ENCODE measurements around the gene RAB3C. TPM values are rescaled to one million over a fixed set of nuclear protein-coding genes. Genes with fewer than 3 reads are reported as not detected.

Gene RAB3C
- total and polyA plus RNA-seq, 10 donors, result 0.06 to 2.0 (median 0.21) TPM; not detected in 2

DNA sequence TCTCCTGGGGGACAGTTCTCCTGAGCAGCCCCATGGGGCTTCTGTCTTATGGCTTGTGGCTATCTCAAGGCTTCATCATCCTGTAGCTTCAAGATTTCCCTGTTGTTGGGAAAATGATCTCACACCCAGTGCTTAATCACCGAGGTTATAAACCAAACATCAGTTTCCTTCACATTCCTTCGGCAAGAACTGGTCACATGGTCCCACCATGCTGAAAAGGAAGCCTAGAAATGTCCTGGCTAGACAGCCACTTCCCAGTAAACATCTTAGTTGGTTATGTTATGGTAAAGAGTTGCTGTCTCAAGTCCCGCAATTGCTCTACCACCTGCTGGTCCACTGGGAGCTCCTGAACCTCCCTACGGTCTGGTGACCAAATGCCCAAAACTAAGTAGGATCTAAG, 66.0 kb downstream of the RAB3C start:
- no peak for TF ChIP-seq CTCF (IDR thresholded peaks at IDR 0.05 in 8 of 11, conservative IDR thresholded peaks at IDR 0.05 in 3 of 11)
- TF ChIP-seq POLR2AphosphoS5 (IDR thresholded peaks at IDR 0.05), result no peak
- no peak for TF ChIP-seq POLR2A (IDR thresholded peaks at IDR 0.05)
- Histone ChIP-seq H3K9me3 (no peaks in the 10 kb centered on the region), H3K36me3 (no peaks in the 10 kb centered on the region), H3K4me3 (no peak overlapping the region), H3K27me3 (replicated peaks in 1 of 7) (no peaks in the 10 kb centered on the region), H3K27ac (no peak overlapping the region), H3K4me1 (no peaks in the 10 kb centered on the region)
- 71 to 84% (median 82%) methylated on average over 4 of the region's 4 CpGs for WGBS, 5 donors
- intact Hi-C loops (cut with DNase I; ENCODE audit: low total_unique reads), result no loop called here
- DNase-seq, result no peak

- DNase-seq, result no peak
- H3K4me1 ChIP-seq, result no peaks in the 10 kb centered on the region
- H3K27me3 ChIP-seq (replicated peaks in 1 of 7), result no peaks in the 10 kb centered on the region
- intact Hi-C loops (cut with DNase I; ENCODE audit: low total_unique reads), result no loop called here
- H3K9me3 ChIP-seq, result no peaks in the 10 kb centered on the region
- no peak overlapping the region for H3K27ac ChIP-seq
- H3K36me3 ChIP-seq, result no peaks in the 10 kb centered on the region
- WGBS, 5 donors, result 42 to 75% (median 51%) methylated on average over 2 of the region's 2 CpGs
- no peak for TF ChIP-seq CTCF (IDR thresholded peaks at IDR 0.05 in 8 of 11, conservative IDR thresholded peaks at IDR 0.05 in 3 of 11)
- TF ChIP-seq POLR2A (IDR thresholded peaks at IDR 0.05), result no peak
- no peak for TF ChIP-seq POLR2AphosphoS5 (IDR thresholded peaks at IDR 0.05)
- H3K4me3 ChIP-seq, result no peak overlapping the region
These were observed 66.8 kb downstream of the RAB3C start for GRCh38 chr5:58649716-58650115.

DNA sequence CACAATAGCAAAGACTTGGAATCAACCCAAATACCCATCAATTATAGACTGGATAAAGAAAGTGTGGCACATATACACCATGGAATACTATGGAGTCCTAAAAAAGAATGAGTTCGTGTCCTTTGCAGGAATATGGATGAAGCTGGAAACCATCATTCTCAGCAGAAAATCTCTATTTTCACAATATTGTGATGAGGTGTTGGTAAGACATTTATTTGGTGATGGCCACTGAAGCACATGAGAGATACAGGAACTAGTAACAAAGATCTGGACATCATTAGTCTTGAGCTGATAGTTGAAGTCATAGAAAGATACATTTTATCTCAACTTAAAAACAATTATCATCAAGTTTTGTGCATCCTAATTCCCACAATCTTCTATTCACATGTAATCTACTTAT, 70.6 kb downstream of the RAB3C start:
- intact Hi-C loops (cut with DNase I; ENCODE audit: low total_unique reads), result no loop called here
- no peaks in the 10 kb centered on the region for H3K4me1 ChIP-seq
- H3K27ac ChIP-seq, result no peak overlapping the region
- no peaks in the 10 kb centered on the region for H3K36me3 ChIP-seq
- peaks cover 0 to 4% (median 0%) of the 10 kb centered on the region in 8 donors for H3K9me3 ChIP-seq
- no peaks in the 10 kb centered on the region for H3K27me3 ChIP-seq (replicated peaks in 1 of 7)
- TF ChIP-seq CTCF (IDR thresholded peaks at IDR 0.05 in 8 of 11, conservative IDR thresholded peaks at IDR 0.05 in 3 of 11), result no peak
- no peak for TF ChIP-seq POLR2A (IDR thresholded peaks at IDR 0.05)
- TF ChIP-seq POLR2AphosphoS5 (IDR thresholded peaks at IDR 0.05), result no peak
- no peak overlapping the region for H3K4me3 ChIP-seq
- 87 to 95% (median 93%) methylated on average over 1 of the region's 1 CpG for WGBS, 5 donors
- no peak for DNase-seq

GRCh38 chr5:58666141-58666540, 83.3 kb downstream of the RAB3C start:
- intact Hi-C loops (cut with DNase I; ENCODE audit: low total_unique reads), result no loop called here
- H3K27ac ChIP-seq, result no peak overlapping the region
- no peaks in the 10 kb centered on the region for H3K36me3 ChIP-seq
- 0 to 76% (median 52%) methylated on average over 1 of the region's 1 CpG for WGBS, 5 donors
- H3K27me3 ChIP-seq (replicated peaks in 1 of 7), result no peaks in the 10 kb centered on the region
- DNase-seq, result no peak
- H3K9me3 ChIP-seq, result peaks cover 0 to 11% (median 0%) of the 10 kb centered on the region in 8 donors
- H3K4me3 ChIP-seq, result no peak overlapping the region
- H3K4me1 ChIP-seq, result peaks cover 0 to 9% (median 0%) of the 10 kb centered on the region in 6 donors
- no peak for TF ChIP-seq POLR2A (IDR thresholded peaks at IDR 0.05)
- no peak for TF ChIP-seq CTCF (IDR thresholded peaks at IDR 0.05 in 8 of 11, conservative IDR thresholded peaks at IDR 0.05 in 3 of 11)
- no peak for TF ChIP-seq POLR2AphosphoS5 (IDR thresholded peaks at IDR 0.05)

Measured in spleen (tissue), 11 donors.